DOHH2 (cell line): Measurements from ENCODE around the gene SPHK1.

Experiments used
- H3F3A ChIP-seq: fragments of 200-600 bp; sonication (generic), shearing (Covaris generic); 2 replicates; pipeline ENCODE4 v1.6.0; 2016; ENCODE audit warnings: antibody characterized with exemption, mild to moderate bottlenecking; ENCODE audit not compliant: control insufficient read depth, insufficient read depth
- H3K27ac ChIP-seq: fragments of 200-600 bp; sonication (generic); 2 replicates; pipeline ENCODE4 v1.5.1; 2014; ENCODE audit warnings: low read depth, mild to moderate bottlenecking, low read length, moderate library complexity
- H3K27me3 ChIP-seq: fragments of 200-600 bp; sonication (generic); 2 replicates; pipeline ENCODE4 v1.6.1; 2014; ENCODE audit warnings: mild to moderate bottlenecking, low read length, mixed read lengths; ENCODE audit not compliant: control insufficient read depth
- H3K36me3 ChIP-seq: fragments of 200-600 bp; sonication (generic); 2 replicates; pipeline ENCODE4 v1.6.1; 2014; ENCODE audit warnings: mild to moderate bottlenecking, low read length, moderate library complexity, mixed read lengths; ENCODE audit not compliant: control insufficient read depth
- H3K4me1 ChIP-seq: fragments of 200-600 bp; sonication (generic); 2 replicates; pipeline ENCODE4 v1.6.1; 2014; ENCODE audit warnings: mild to moderate bottlenecking, low read length, mixed read lengths; ENCODE audit not compliant: control insufficient read depth
- H3K4me2 ChIP-seq: fragments of 200-600 bp; sonication (generic); 2 replicates; pipeline ENCODE4 v1.6.0; 2014; ENCODE audit warnings: mild to moderate bottlenecking, low read length, moderate library complexity
- H3K4me3 ChIP-seq: fragments of 200-600 bp; sonication (generic); 2 replicates; pipeline ENCODE4 v1.5.1; 2014; ENCODE audit warnings: mild to moderate bottlenecking, low read length, mixed read lengths
- H3K79me2 ChIP-seq: fragments of 200-600 bp; sonication (generic); 2 replicates; pipeline ENCODE4 v1.6.1; 2014; ENCODE audit warnings: mild to moderate bottlenecking, low read length, mixed read lengths; ENCODE audit not compliant: control insufficient read depth
- H3K9me2 ChIP-seq: fragments of 200-600 bp; sonication (generic); replicated peaks from 2 replicates; pipeline ENCODE4 v1.6.1; 2014; ENCODE audit warnings: mild to moderate bottlenecking, low read length, mixed read lengths; ENCODE audit not compliant: control insufficient read depth
- H3K9me3 ChIP-seq: fragments of 200-600 bp; sonication (generic); 2 replicates; pipeline ENCODE4 v1.6.1; 2014; ENCODE audit warnings: antibody characterized with exemption, low read length, mixed read lengths; ENCODE audit not compliant: control insufficient read depth, insufficient read depth
- H4K20me1 ChIP-seq: fragments of 200-600 bp; sonication (generic); 2 replicates; pipeline ENCODE4 v1.6.0; 2014; ENCODE audit warnings: low read depth, mild to moderate bottlenecking, antibody characterized with exemption, low read length, moderate library complexity; ENCODE audit not compliant: control insufficient read depth, insufficient read depth
- CTCF ChIP-seq: fragments of 200-600 bp; sonication (generic); IDR thresholded peaks from one replicate; pipeline ENCODE4 v1.5.1; 2014; ENCODE audit warnings: antibody characterized with exemption, mild to moderate bottlenecking, low read depth, low read length; ENCODE audit not compliant: poor library complexity, severe bottlenecking
- EZH2phosphoT487 ChIP-seq: fragments of 200-600 bp; sonication (generic); IDR thresholded peaks from 2 replicates; pipeline ENCODE4 v1.6.1; 2017; ENCODE audit warnings: borderline replicate concordance, mild to moderate bottlenecking, antibody characterized with exemption, low read length, moderate library complexity, mixed read lengths

The SPHK1 gene

GRCh38 chr17:76432004-76432403 lies 47.6 kb downstream of the SPHK1 start:
- TF ChIP-seq EZH2phosphoT487, result no peak
- no peak for TF ChIP-seq CTCF
- Histone ChIP-seq H3K27me3 (no peaks in the 10 kb centered on the region), H3F3A (peaks cover 26% of the 10 kb centered on the region), H3K9me2 (no peaks in the 10 kb centered on the region), H3K4me1 (peaks cover 91% of the 10 kb centered on the region), H3K4me2 (peak overlapping the region; percentile 96), H3K27ac (peak overlapping the region; percentile 56), H3K4me3 (peak overlapping the region; percentile 72), H3K79me2 (peaks cover 92% of the 10 kb centered on the region), H4K20me1 (no peaks in the 10 kb centered on the region), H3K9me3 (no peaks in the 10 kb centered on the region), H3K36me3 (peaks cover 35% of the 10 kb centered on the region)

DNA sequence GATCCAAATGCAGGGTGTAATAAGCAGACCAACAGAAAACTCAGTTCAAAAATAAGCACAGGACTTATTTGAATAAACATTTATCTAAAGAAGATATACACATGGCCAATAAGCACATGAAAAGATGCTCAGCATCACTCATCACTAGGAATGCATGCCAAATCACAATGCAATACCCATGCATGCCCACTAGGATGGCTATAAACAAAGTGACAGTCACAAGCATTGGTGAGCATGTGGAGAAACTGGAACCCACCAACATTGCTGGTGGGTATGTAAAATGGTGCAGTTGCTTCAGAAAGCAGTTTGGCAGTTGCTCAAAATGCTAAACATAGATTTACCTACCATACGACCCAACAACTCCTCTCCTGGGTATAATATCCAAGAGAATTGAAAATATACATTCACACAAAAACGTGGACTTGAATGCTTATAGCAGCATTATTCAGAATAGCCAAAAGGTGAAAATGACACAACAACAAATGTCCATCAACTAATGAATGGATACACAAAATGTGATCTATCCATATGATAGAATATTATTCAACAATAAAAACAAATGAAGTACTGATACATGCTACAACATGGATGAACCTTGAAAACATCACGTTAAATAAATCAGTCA lies 48.4 kb downstream of the SPHK1 start:
- peaks cover 93% of the 10 kb centered on the region for H3K79me2 ChIP-seq
- no peaks in the 10 kb centered on the region for H3K9me2 ChIP-seq
- peak overlapping the region; percentile 72 for H3K4me3 ChIP-seq
- H3K36me3 ChIP-seq, result peaks cover 35% of the 10 kb centered on the region
- H3K27ac ChIP-seq, result peak overlapping the region; percentile 88
- H3K27me3 ChIP-seq, result no peaks in the 10 kb centered on the region
- H3K4me1 ChIP-seq, result peaks cover 89% of the 10 kb centered on the region
- H4K20me1 ChIP-seq, result no peaks in the 10 kb centered on the region
- TF ChIP-seq EZH2phosphoT487 (no peak), CTCF (peak; percentile 64)
- H3K9me3 ChIP-seq, result no peaks in the 10 kb centered on the region
- peak overlapping the region; percentile 96 for H3K4me2 ChIP-seq
- peaks cover 20% of the 10 kb centered on the region for H3F3A ChIP-seq

GRCh38 chr17:76433693-76434092 lies 49.3 kb downstream of the SPHK1 start:
- Histone ChIP-seq H3K36me3 (peaks cover 32% of the 10 kb centered on the region), H3K4me2 (peak overlapping the region; percentile 96), H3K79me2 (peaks cover 95% of the 10 kb centered on the region), H4K20me1 (no peaks in the 10 kb centered on the region), H3K9me3 (no peaks in the 10 kb centered on the region), H3K4me3 (peak overlapping the region; percentile 72), H3K9me2 (no peaks in the 10 kb centered on the region), H3K27ac (peak overlapping the region; percentile 88), H3K27me3 (no peaks in the 10 kb centered on the region), H3K4me1 (peaks cover 89% of the 10 kb centered on the region), H3F3A (peaks cover 15% of the 10 kb centered on the region)
- no peak for TF ChIP-seq CTCF
- TF ChIP-seq EZH2phosphoT487, result no peak

GRCh38 chr17:76434870-76435269 lies 50.5 kb downstream of the SPHK1 start:
- Histone ChIP-seq H3K4me3 (no peak overlapping the region; the same call in 1 of the 2 replicates), H3K4me2 (peak overlapping the region; percentile 96), H3K79me2 (peaks cover 96% of the 10 kb centered on the region), H3K4me1 (peaks cover 89% of the 10 kb centered on the region), H3F3A (peaks cover 15% of the 10 kb centered on the region), H3K27me3 (no peaks in the 10 kb centered on the region), H3K36me3 (peaks cover 35% of the 10 kb centered on the region), H3K9me2 (no peaks in the 10 kb centered on the region), H4K20me1 (no peaks in the 10 kb centered on the region), H3K9me3 (no peaks in the 10 kb centered on the region), H3K27ac (peak overlapping the region; percentile 88; the same call in 1 of the 2 replicates)
- TF ChIP-seq CTCF (no peak), EZH2phosphoT487 (no peak)
